Epithelial cell of proximal tubule (primary cell): ENCODE results near the gene ADRA1B. TPM values are rescaled to one million over a fixed set of nuclear protein-coding genes. Genes with fewer than 3 reads are reported as not detected.

Experiments used
- DNase-seq: peaks from one replicate; pipeline ENCODE4 v3.0.0-alpha.2; 2011; ENCODE audit warnings: low read depth
- H3K4me3 ChIP-seq: 2 replicates; pipeline ENCODE4 v1.5.1; 2011; ENCODE audit warnings: low read depth, mild to moderate bottlenecking, low read length
- total RNA-seq: library from RNA; depleted of rRNA; stranded (reverse); fragments of >200 nt; gene quantifications from 2 replicates; pipeline ENCODE4 v1.2.3, GENCODE V29; 2015
- TF ChIP-seq, protein P1 (sequence below): conservative IDR thresholded peaks from 2 replicates; pipeline ENCODE4 v1.5.1; 2012; ENCODE audit warnings: low read depth, mild to moderate bottlenecking, low read length

Gene ADRA1B
- 4.0 and 5.9 TPM in 2 replicates for total RNA-seq

DNA sequence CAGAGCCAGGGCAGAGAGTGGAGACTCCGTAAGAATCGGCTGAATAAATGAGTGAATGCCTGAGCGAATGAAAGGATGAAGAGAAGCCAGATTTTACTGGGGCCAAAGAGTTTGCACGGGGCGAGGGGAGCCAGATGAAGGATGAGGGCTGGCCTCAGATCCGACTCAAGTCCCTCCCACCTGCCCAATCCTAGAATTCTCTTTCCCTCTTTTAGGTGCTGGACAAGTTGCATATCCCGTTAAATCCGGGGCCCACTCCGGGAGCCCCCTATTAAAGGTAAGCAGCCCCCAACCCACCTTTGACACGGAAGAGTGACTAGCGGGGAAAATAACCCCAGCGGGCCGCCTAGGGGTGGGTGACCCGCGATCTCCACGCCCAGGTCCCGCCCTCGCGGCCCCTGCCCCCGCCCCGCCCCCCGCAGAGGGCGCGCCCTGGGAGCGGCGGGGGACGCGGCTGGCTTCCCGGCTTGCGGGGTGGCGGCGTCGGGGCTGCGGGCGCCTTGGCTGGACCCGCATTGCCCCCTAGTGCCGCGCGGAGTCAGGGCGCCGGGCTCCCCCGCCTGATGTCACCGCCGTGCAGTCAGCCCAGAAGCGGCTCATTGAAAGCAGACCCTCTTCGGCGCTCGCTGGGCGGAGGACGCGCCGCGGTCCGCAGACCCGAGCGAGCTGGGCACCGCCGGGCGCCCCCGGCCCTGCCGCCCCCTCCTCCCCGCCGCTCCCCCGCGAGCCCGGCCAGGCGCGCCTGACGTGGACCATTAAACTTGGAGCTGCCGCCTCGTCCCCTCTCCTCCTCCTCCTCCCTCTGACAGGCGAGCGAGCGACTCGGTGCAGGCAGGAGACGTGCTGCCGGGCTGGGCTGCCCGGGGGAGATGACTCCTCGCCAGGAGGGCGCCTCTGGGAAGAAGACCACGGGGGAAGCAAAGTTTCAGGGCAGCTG, at the start of gene ADRA1B:
Gene ADRA1B (plus strand): TSS at position 579 of the 937 bp plus-strand sequence. CDS start 424 bp downstream, outside the sequence.
- peak within 1 kb of the TSS; percentile 55 for H3K4me3 ChIP-seq
- TF ChIP-seq, protein P1, sequence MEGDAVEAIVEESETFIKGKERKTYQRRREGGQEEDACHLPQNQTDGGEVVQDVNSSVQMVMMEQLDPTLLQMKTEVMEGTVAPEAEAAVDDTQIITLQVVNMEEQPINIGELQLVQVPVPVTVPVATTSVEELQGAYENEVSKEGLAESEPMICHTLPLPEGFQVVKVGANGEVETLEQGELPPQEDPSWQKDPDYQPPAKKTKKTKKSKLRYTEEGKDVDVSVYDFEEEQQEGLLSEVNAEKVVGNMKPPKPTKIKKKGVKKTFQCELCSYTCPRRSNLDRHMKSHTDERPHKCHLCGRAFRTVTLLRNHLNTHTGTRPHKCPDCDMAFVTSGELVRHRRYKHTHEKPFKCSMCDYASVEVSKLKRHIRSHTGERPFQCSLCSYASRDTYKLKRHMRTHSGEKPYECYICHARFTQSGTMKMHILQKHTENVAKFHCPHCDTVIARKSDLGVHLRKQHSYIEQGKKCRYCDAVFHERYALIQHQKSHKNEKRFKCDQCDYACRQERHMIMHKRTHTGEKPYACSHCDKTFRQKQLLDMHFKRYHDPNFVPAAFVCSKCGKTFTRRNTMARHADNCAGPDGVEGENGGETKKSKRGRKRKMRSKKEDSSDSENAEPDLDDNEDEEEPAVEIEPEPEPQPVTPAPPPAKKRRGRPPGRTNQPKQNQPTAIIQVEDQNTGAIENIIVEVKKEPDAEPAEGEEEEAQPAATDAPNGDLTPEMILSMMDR: peak; percentile 42
- DNase-seq: no peak

DNA sequence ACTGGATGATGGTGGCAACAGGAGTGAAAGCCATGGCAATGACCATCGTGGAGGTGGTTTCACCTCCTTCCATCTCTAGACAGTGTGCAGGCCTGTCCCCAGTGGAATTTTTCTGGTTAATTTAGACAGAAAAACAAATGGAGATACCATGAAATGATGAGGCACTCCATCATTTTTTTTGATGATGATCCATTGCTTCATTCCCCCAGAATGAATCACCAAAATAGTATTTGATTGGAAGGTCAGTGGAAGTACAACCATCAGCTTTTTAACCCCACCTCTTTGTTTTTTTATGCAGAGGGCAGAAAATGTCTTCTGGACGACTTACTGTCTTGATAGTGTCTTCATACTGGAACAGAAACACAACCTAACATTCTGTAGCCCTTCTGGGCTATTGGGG, 42.6 kb upstream of the ADRA1B start:
- no peak for DNase-seq
- TF ChIP-seq, protein P1: no peak

DNA sequence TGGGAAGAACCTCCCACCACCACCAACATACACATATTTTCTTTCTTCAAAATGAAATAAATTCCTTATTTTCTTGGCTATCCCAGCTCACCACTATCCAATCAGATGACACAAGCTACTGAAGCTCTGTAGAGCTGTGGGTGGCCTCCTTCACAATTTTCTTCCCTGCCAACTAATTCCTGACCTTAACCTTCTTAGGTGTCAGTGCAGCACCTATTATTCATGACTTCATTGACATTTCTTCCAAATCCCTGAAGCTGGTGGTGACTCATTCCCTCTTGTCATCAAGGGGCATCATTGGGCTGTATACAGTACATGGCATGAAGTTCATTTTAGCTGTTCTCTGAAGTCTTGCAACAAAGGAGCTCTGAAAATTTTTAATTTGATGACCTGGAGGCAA, 42.0 kb upstream of the ADRA1B start:
- H3K4me3 ChIP-seq: no peak overlapping the region
- TF ChIP-seq, protein P1: no peak
- no peak for DNase-seq

More for the DNA sequence above, 42.6 kb upstream of the ADRA1B start:
- H3K4me3 ChIP-seq: no peak overlapping the region

DNA sequence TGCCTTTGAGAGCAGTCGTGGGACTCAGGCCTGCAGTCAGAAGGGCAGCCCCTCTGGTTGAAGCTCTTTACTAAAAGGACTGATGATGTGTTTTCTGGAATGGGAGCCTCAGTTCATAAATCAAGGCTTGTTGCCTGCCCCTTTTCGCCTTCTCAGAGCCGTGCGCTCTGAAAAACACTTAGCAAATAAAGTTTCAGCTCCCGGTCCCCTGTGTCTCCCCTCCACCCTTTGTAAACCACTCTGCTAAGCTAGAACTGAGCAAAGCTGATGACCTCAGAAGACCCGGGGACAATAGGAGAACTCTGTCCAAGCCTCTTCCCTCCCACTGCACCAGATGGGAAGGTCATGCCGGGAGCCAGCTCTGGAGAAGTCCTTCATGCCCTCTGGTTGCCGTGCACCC, 39.3 kb upstream of the ADRA1B start:
- no peak overlapping the region for H3K4me3 ChIP-seq
- TF ChIP-seq, protein P1: no peak
- no peak for DNase-seq

DNA sequence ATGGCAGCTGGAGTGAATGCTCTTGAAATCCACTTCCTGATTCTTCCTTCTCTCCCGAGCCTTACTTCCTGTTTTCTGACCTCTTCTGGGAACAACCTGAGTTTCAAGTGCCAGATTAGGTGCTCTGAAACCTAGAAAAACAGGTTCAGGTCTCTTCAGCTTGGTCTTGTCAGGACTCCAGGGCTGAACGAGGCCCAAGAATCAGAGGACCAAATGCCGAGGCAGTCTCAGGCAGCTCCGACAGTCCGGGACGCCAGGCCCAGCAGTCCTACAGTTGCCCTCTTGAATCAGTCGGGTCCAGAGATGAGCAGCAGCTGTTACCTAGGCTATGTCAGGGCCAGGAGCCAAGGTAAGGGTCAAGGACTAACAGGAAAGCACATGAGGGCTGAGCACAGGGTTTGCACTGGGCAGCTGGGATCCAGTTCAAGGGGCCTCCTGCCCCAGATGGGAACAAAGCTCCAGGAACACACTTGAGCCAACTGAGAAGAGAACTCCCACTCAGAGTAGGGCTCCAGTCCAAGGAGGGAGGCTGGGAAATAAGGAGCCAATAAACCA, 38.3 kb upstream of the ADRA1B start:
- H3K4me3 ChIP-seq: no peak overlapping the region
- TF ChIP-seq, protein P1: no peak
- no peak for DNase-seq

DNA sequence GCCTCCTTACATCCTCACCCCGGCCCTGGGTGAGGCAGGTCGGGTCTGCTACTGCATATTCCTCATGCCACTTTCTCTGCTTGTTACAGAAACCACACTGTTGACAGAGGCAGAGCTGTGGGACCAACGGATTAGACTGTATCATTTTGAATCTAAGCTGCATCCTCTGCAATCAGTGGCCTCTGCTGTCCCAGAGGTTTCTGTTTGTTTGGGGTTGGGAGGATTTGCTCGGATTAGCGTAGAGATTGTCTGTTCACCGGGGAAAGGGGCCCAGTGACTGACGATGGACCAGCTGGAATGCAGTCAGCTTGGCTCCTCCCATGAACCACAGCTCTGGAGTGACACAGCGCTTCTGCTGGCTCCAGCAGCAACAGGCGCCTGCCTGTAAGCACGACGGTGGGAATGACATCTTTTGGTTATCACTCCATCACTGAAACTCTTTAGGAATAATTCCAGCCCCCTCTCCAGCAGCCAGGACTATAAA, 37.3 kb upstream of the ADRA1B start:
- no peak overlapping the region for H3K4me3 ChIP-seq
- no peak for DNase-seq
- TF ChIP-seq, protein P1: no peak
